K562 (cell line): ENCODE results near the gene SESN2. TPM values are rescaled to one million over a fixed set of nuclear protein-coding genes. Genes with fewer than 3 reads are reported as not detected.

ENCODE experiments used
- CHCHD3 ChIP-seq: fragments of 250-450 bp; sonication (Bioruptor Pico); IDR thresholded peaks from 2 replicates; pipeline ENCODE4 v2.1.2; 2022; ENCODE audit warnings: mild to moderate bottlenecking
- CREB3 ChIP-seq: fragments of 450-650 bp; conservative IDR thresholded peaks from 2 replicates; pipeline ENCODE4 v1.6.1; 2016; ENCODE audit warnings: missing genetic modification characterization, low read depth, mild to moderate bottlenecking, missing compliant biosample characterization, moderate library complexity
- DPF2 ChIP-seq: fragments of 450-650 bp; IDR thresholded peaks from 2 replicates; pipeline ENCODE4 v1.6.1; 2016
- EWSR1 ChIP-seq: fragments of 450-650 bp; IDR thresholded peaks from 2 replicates; pipeline ENCODE4 v1.6.1; 2018; ENCODE audit warnings: borderline replicate concordance, mild to moderate bottlenecking, low read depth, moderate library complexity; ENCODE audit not compliant: partially characterized antibody
- KLF13 ChIP-seq: fragments of 450-650 bp; IDR thresholded peaks from 2 replicates; pipeline ENCODE4 v1.6.1; 2016; ENCODE audit warnings: missing genetic modification characterization, low read depth, mild to moderate bottlenecking, missing compliant biosample characterization, moderate library complexity, borderline replicate concordance
- LEF1 ChIP-seq: fragments of 450-650 bp; IDR thresholded peaks from 2 replicates; pipeline ENCODE4 v1.6.1; 2016; ENCODE audit warnings: mild to moderate bottlenecking
- MTA1 ChIP-seq: fragments of 450-650 bp; IDR thresholded peaks from 2 replicates; pipeline ENCODE4 v1.6.1; 2017; ENCODE audit warnings: borderline replicate concordance
- NFIC ChIP-seq: fragments of 450-650 bp; IDR thresholded peaks from 2 replicates; pipeline ENCODE4 v1.6.1; 2017; ENCODE audit warnings: mild to moderate bottlenecking, inconsistent platforms
- PHB2 ChIP-seq: fragments of 450-650 bp; IDR thresholded peaks from 2 replicates; pipeline ENCODE4 v1.6.1; 2017; ENCODE audit warnings: low read depth
- RFX7 ChIP-seq: fragments of 250-450 bp; sonication (Bioruptor Pico); IDR thresholded peaks from 2 replicates; pipeline ENCODE4 v1.5.1; 2021; ENCODE audit warnings: mild to moderate bottlenecking
- ZBTB26 ChIP-seq: fragments of 450-650 bp; formaldehyde crosslinking; IDR thresholded peaks from 2 replicates; pipeline ENCODE4 v1.4.0; 2022; ENCODE audit warnings: missing genetic modification characterization
- ZFX ChIP-seq: sonication (generic); formaldehyde crosslinking; IDR thresholded peaks from 2 replicates; pipeline ENCODE4 v1.8.0; 2022; ENCODE audit warnings: mild to moderate bottlenecking, missing genetic modification reagents, moderate library complexity
- ZNF197 ChIP-seq: fragments of 200-800 bp; sonication (Bioruptor generic); IDR thresholded peaks from 2 replicates; pipeline ENCODE4 v1.6.1; 2016; ENCODE audit warnings: low read depth, missing genetic modification characterization, missing compliant biosample characterization
- ZNF224 ChIP-seq: sonication (generic); formaldehyde crosslinking; IDR thresholded peaks from 2 replicates; pipeline ENCODE4 v1.8.0; 2022; ENCODE audit warnings: mild to moderate bottlenecking, missing genetic modification reagents
- ZNF561 ChIP-seq: fragments of 450-650 bp; formaldehyde crosslinking; conservative IDR thresholded peaks from 2 replicates; pipeline ENCODE4 v1.4.0; 2020; ENCODE audit warnings: mild to moderate bottlenecking, moderate library complexity
- polyA plus RNA-seq, 8 experiments: library from polyadenylated mRNA; depleted of rRNA in 4 of 8; stranded (reverse) in 5 of 8; unstranded in 3 of 8; fragments of >200 nt; fragmentation: Nextera tagmentation in 2 of 8; fragmentation: Illumina TruSeq in 1 of 8; extraction: Ambion mirVana in 2 of 8; extraction: Trizol in 1 of 8; gene quantifications; 2 replicates each; pipeline versions ENCODE4 v1.2.1 to v1.2.3, GENCODE V29; 2011 to 2014; ENCODE audit warnings: inconsistent platforms in 1 of 8, missing spikeins in 1 of 8
- total RNA-seq, 7 experiments: library from RNA; depleted of rRNA in 6 of 7; stranded (reverse); fragments of >200 nt in 6 of 7; fragmentation: Illumina TruSeq in 2 of 7; extraction: Trizol in 2 of 7; gene quantifications; 2 replicates each; pipeline versions ENCODE4 v1.2.1 to v1.2.3, GENCODE V29; 2011 to 2021; ENCODE audit warnings: low replicate concordance in 1 of 7
- TF ChIP-seq, protein P1 (sequence below): fragments of 250-450 bp; sonication (Bioruptor Pico); IDR thresholded peaks from 2 replicates; pipeline ENCODE4 v1.4.0; 2020
- TF ChIP-seq, protein P2 (sequence below): fragments of 450-650 bp; formaldehyde crosslinking; conservative IDR thresholded peaks from 2 replicates; pipeline ENCODE4 v1.4.0; 2022; ENCODE audit warnings: mild to moderate bottlenecking, missing genetic modification characterization

Gene SESN2
- total and polyA plus RNA-seq, 9 of the 15 experiments (the other 6 are each of a cell fraction or from before 2014, with no cell fraction given), result 3.7 to 71.3 (median 16.8) TPM

GRCh38 chr1:28258628-28259251, 578 bp upstream of the SESN2 start (continued):
- TF ChIP-seq, protein P1, sequence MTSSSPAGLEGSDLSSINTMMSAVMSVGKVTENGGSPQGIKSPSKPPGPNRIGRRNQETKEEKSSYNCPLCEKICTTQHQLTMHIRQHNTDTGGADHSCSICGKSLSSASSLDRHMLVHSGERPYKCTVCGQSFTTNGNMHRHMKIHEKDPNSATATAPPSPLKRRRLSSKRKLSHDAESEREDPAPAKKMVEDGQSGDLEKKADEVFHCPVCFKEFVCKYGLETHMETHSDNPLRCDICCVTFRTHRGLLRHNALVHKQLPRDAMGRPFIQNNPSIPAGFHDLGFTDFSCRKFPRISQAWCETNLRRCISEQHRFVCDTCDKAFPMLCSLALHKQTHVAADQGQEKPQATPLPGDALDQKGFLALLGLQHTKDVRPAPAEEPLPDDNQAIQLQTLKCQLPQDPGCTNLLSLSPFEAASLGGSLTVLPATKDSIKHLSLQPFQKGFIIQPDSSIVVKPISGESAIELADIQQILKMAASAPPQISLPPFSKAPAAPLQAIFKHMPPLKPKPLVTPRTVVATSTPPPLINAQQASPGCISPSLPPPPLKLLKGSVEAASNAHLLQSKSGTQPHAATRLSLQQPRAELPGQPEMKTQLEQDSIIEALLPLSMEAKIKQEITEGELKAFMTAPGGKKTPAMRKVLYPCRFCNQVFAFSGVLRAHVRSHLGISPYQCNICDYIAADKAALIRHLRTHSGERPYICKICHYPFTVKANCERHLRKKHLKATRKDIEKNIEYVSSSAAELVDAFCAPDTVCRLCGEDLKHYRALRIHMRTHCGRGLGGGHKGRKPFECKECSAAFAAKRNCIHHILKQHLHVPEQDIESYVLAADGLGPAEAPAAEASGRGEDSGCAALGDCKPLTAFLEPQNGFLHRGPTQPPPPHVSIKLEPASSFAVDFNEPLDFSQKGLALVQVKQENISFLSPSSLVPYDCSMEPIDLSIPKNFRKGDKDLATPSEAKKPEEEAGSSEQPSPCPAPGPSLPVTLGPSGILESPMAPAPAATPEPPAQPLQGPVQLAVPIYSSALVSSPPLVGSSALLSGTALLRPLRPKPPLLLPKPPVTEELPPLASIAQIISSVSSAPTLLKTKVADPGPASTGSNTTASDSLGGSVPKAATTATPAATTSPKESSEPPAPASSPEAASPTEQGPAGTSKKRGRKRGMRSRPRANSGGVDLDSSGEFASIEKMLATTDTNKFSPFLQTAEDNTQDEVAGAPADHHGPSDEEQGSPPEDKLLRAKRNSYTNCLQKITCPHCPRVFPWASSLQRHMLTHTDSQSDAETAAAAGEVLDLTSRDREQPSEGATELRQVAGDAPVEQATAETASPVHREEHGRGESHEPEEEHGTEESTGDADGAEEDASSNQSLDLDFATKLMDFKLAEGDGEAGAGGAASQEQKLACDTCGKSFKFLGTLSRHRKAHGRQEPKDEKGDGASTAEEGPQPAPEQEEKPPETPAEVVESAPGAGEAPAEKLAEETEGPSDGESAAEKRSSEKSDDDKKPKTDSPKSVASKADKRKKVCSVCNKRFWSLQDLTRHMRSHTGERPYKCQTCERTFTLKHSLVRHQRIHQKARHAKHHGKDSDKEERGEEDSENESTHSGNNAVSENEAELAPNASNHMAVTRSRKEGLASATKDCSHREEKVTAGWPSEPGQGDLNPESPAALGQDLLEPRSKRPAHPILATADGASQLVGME (CRISPR knock-in tag), result 0 out of 2 replicates have a peak, but pooled peaks have one; percentile 30
- TF ChIP-seq ZNF224 (CRISPR knock-in tag) (no peak), ZFX (peak; percentile 95), CHCHD3 (CRISPR knock-in tag) (no peak), CREB3 (tag) (0 out of 2 replicates have a peak, but pooled peaks have one; percentile 44), ZNF561 (no peak), EWSR1 (no peak), KLF13 (0 out of 2 replicates have a peak, but pooled peaks have one; percentile 9), NFIC (peak; percentile 27; the same call in 1 of the 2 replicates), ZBTB26 (CRISPR knock-in tag) (0 out of 2 replicates have a peak, but pooled peaks have one; percentile 55), DPF2 (peak; percentile 82), MTA1 (no peak), LEF1 (0 out of 2 replicates have a peak, but pooled peaks have one; percentile 21), ZNF197 (CRISPR knock-in tag) (peak; percentile 63), RFX7 (CRISPR knock-in tag) (no peak), PHB2 (peak; percentile 11; the same call in 1 of the 2 replicates)
- TF ChIP-seq, protein P2, sequence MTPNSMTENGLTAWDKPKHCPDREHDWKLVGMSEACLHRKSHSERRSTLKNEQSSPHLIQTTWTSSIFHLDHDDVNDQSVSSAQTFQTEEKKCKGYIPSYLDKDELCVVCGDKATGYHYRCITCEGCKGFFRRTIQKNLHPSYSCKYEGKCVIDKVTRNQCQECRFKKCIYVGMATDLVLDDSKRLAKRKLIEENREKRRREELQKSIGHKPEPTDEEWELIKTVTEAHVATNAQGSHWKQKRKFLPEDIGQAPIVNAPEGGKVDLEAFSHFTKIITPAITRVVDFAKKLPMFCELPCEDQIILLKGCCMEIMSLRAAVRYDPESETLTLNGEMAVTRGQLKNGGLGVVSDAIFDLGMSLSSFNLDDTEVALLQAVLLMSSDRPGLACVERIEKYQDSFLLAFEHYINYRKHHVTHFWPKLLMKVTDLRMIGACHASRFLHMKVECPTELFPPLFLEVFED (CRISPR knock-in tag), result peak; percentile 66; the same call in 1 of the 2 replicates
